HG02571 (cell line): ENCODE results near the gene HOXA13.

ENCODE experiments used
- ATAC-seq: cut with Tn5 transposase; IDR thresholded peaks from one replicate; pipeline ENCODE4 v1.9.1; 2021; ENCODE audit warnings: mild to moderate bottlenecking, moderate library complexity; ENCODE audit not compliant: unreplicated experiment

The HOXA13 gene

GRCh38 chr7:27149842-27150567, 49.9 kb downstream of the HOXA13 start:
- ATAC-seq, result no peak

- no peak for ATAC-seq
These were observed 50.9 kb downstream of the HOXA13 start for GRCh38 chr7:27148756-27149641.

DNA sequence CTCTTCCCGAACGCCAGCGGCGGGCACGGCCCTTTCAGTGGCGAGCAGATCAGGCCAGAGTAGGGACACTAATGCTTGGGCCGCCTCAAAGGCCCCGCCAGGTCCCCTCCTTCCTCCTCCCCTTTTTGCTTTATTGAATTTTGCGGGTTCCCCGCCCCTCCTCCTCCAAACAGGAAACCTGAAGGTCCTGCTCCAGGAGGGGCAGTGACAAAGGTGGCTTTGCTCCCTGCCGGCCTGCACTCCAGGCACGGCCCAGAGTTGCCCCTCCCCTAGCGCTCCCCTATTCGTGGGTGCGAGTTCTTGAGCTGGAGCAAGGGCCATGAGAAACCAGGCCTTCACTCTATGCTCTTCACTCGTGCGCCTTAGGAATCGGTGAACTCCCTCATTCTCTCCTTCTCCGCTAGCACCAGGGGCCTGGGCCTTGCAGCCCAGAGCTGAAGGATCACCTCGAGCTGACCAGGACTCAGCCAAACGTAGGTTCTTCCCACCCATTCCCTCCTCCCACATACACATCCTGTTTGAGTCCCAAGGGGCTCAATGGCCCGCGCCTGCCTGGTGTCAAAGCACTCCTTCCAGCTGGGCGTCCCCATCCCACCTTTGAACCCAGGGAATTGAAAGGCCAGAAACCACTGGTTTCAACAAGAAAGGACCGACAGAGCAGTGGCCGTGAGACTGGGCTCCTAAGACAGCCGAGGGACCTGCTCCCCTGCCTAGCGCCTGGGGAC, 51.7 kb downstream of the HOXA13 start:
- no peak for ATAC-seq

- ATAC-seq, result no peak
These were observed 52.5 kb downstream of the HOXA13 start, which contains the start of gene HOXA6 for GRCh38 chr7:27147199-27148030. HOXA6 (minus strand) TSS chr7:27147774; CDS start chr7:27147749, 25 bp downstream.

DNA sequence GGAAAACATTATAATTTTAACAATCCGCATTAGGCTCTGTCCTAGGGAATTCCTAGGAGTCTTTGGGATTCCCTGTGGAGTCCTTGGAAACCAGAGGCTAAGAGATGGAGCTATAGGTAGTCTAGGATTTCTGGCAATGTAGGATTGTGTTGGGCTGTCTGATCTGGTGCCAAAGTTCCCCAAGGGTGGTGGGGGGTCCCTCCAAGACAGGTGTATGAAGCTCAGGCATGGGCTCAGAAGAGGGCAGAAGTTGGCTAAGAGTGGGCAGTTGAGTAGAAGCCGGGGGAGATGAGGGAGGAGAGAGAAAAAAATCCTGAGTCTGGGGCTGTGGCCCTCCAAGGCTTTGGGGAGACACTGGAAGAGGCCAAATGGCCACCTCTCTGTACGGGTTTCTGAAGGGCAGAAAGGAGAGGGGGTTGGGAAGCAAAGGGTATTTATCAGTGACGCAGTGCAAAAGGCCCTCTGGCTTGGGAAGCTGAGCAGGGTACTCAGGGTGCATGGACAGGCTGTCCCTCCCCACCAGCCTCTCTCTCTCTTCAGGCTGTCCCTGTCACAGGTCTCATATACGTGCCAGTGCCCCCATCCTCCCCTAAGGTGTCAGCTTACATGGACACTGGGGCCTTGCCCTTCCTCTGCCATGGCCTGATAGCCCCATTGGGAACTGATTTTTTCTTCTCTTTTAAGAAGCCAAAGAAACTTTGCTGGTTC, 53.2 kb downstream of the HOXA13 start:
- ATAC-seq, result no peak

GRCh38 chr7:27145914-27146412, 53.9 kb downstream of the HOXA13 start:
- ATAC-seq, result no peak

DNA sequence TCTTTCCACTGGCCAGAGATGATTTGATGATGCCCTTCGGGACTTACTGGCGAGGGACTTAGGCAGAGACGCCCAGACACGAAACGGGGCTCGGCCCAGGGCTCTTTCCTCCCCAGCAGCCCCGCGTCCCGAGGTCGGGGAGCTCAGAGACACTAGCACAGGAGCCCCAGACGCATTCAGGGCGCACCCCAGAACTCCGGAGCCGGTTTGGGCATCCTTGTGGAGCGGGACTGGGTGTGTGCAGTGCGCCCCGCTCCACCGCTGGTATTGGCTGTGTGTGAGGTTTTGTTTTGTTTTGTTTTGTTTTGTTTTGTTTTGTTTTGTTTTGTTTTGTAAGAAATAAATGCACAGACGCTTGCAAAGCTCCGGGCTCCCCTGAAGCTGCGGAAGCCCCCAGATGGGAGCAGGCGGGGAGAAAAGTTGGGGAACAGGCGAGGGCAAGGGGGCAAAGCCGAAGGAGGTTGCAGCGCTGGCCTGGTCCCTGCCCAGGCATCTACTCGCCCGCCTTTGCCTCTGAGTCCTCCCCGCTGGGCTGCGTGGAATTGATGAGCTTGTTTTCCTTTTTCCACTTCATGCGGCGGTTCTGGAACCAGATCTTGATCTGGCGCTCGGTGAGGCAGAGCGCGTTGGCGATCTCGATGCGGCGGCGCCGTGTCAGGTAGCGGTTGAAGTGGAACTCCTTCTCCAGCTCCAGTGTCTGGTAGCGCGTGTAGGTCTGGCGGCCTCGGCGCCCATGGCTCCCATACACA, 54.6 kb downstream of the HOXA13 start:
- no peak for ATAC-seq

- no peak for ATAC-seq
These were observed 55.1 kb downstream of the HOXA13 start for GRCh38 chr7:27144781-27145164.
